ENCODE results near the gene PCDH8. TPM values are rescaled to one million over a fixed set of nuclear protein-coding genes. Genes with fewer than 3 reads are reported as not detected.
A peak's percentile ranks its signal among the peaks of the same experiment; 100 is the strongest.

PCDH8 gene, protein sequence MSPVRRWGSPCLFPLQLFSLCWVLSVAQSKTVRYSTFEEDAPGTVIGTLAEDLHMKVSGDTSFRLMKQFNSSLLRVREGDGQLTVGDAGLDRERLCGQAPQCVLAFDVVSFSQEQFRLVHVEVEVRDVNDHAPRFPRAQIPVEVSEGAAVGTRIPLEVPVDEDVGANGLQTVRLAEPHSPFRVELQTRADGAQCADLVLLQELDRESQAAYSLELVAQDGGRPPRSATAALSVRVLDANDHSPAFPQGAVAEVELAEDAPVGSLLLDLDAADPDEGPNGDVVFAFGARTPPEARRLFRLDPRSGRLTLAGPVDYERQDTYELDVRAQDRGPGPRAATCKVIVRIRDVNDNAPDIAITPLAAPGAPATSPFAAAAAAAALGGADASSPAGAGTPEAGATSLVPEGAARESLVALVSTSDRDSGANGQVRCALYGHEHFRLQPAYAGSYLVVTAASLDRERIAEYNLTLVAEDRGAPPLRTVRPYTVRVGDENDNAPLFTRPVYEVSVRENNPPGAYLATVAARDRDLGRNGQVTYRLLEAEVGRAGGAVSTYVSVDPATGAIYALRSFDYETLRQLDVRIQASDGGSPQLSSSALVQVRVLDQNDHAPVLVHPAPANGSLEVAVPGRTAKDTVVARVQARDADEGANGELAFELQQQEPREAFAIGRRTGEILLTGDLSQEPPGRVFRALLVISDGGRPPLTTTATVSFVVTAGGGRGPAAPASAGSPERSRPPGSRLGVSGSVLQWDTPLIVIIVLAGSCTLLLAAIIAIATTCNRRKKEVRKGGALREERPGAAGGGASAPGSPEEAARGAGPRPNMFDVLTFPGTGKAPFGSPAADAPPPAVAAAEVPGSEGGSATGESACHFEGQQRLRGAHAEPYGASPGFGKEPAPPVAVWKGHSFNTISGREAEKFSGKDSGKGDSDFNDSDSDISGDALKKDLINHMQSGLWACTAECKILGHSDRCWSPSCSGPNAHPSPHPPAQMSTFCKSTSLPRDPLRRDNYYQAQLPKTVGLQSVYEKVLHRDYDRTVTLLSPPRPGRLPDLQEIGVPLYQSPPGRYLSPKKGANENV
- 0.52 TPM for polyA plus RNA-seq (2013, experiment 1 of 2)
- polyA plus RNA-seq (2013, experiment 2 of 2): 0.80 TPM

- no peak within 1 kb of the TSS for H3K56ac ChIP-seq (ENCODE audit: low read length)
- H2BK120ac ChIP-seq (ENCODE audit: low read depth, low read length): no peak within 1 kb of the TSS
- WGBS (ENCODE audit: extremely low coverage, insufficient coverage, low lambda C conversion rate): no CpG with 5 or more reads among the region's 41 CpGs
- H3K79me1 ChIP-seq (ENCODE audit: low read length): no peaks in the 10 kb centered on the region
- peak within 1 kb of the TSS; percentile 48 for H3K4me2 ChIP-seq (ENCODE audit: low read length)
- peaks cover 10% of the 10 kb centered on the region for H3K4me1 ChIP-seq (ENCODE audit: control insufficient read depth, low read depth, low read length)
- no peaks in the 10 kb centered on the region for H3K79me2 ChIP-seq (ENCODE audit: control insufficient read depth, insufficient read depth, low read length)
- H2AK5ac ChIP-seq (ENCODE audit: low read length): no peak within 1 kb of the TSS
- H3K36me3 ChIP-seq (ENCODE audit: control insufficient read depth, insufficient read depth, low read length): no peaks in the 10 kb centered on the region
- no peak within 1 kb of the TSS for H3K4ac ChIP-seq (ENCODE audit: low read depth, low read length)
- no peak within 1 kb of the TSS for H3K4me3 ChIP-seq (ENCODE audit: low read length)
- H3K27ac ChIP-seq (ENCODE audit: low read depth, low read length): no peak within 1 kb of the TSS
- H3K27me3 ChIP-seq (ENCODE audit: insufficient read depth, low read length, poor library complexity): peaks cover 26% of the 10 kb centered on the region
- H4K8ac ChIP-seq (ENCODE audit: low read depth, low read length): no peak within 1 kb of the TSS
- DNase-seq: peak; percentile 93
- no peak within 1 kb of the TSS for H4K5ac ChIP-seq (ENCODE audit: low read length)
- no peak within 1 kb of the TSS for H3K18ac ChIP-seq (ENCODE audit: low read length)
- H3K23ac ChIP-seq (ENCODE audit: low read length): peak within 1 kb of the TSS; percentile 35
- no peak within 1 kb of the TSS for H2BK15ac ChIP-seq (replicated peaks; ENCODE audit: low read depth)
- H2BK5ac ChIP-seq (ENCODE audit: low read length): no peak within 1 kb of the TSS
- H3K9ac ChIP-seq (ENCODE audit: low read length): no peak within 1 kb of the TSS
These were observed at the start of gene PCDH8 for GRCh38 chr13:52848455-52849195. Gene PCDH8, minus strand, starts transcription at chr13:52848640. Its CDS starts 204 bp downstream, at chr13:52848436.

DNA sequence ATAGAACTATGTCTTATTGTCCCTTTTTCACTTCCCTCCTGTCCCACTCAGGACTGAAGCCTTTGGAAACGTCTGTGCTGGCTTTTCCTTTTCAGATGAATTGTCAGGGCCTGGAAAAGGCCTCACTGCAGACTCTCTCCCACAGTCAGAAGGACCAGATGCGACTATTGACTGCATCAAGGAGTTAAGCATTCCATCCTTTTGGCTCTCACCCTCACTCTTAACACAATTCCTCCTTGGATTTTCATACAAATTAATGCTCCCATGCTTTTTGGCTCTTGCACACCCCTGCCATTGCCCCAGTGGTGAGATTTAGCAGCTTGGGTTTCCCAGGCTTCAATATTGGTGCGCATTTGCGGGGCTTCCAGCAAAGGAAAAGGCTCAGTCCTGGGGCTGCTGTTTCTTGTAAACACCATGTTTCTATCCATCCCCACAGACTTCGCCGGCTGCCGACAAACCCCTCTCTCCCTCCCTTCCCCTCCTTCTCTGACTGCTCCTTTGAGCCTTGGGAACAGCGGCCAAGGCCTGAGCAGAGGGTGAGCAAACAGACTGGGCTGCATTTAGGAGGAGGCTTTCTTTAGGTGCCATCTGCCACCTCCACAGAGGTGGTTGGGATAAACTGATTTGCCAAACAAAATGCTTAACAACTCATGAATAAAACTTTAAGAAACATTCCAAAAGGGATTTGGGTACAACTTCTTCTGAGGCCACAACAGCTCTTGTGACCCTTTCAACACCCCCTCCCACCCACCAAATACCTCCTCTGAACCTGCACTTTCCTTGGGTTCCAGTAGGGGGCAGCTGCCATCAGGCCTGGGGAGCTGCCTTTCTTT lies 48.6 kb upstream of the PCDH8 start:
- Histone ChIP-seq H3K4me3 (ENCODE audit: low read length) (no peak overlapping the region), H2BK5ac (ENCODE audit: low read length) (no peak overlapping the region), H4K8ac (ENCODE audit: low read depth, low read length) (no peak overlapping the region), H3K9ac (ENCODE audit: low read length) (no peak overlapping the region), H3K23ac (ENCODE audit: low read length) (no peak overlapping the region), H3K27ac (ENCODE audit: low read depth, low read length) (no peak overlapping the region), H2BK15ac (replicated peaks; ENCODE audit: low read depth) (no peak overlapping the region), H3K4me1 (ENCODE audit: control insufficient read depth, low read depth, low read length) (no peaks in the 10 kb centered on the region), H3K27me3 (ENCODE audit: insufficient read depth, low read length, poor library complexity) (no peaks in the 10 kb centered on the region), H3K4me2 (ENCODE audit: low read length) (no peak overlapping the region), H3K4ac (ENCODE audit: low read depth, low read length) (no peak overlapping the region), H3K18ac (ENCODE audit: low read length) (no peak overlapping the region), H3K79me1 (ENCODE audit: low read length) (no peaks in the 10 kb centered on the region), H3K79me2 (ENCODE audit: control insufficient read depth, insufficient read depth, low read length) (no peaks in the 10 kb centered on the region), H4K5ac (ENCODE audit: low read length) (no peak overlapping the region), H2BK120ac (ENCODE audit: low read depth, low read length) (no peak overlapping the region), H3K56ac (ENCODE audit: low read length) (peak overlapping the region; percentile 34), H3K36me3 (ENCODE audit: control insufficient read depth, insufficient read depth, low read length) (no peaks in the 10 kb centered on the region), H2AK5ac (ENCODE audit: low read length) (no peak overlapping the region)
- no CpG with 5 or more reads among the region's 8 CpGs for WGBS (ENCODE audit: extremely low coverage, insufficient coverage, low lambda C conversion rate)
- peak; percentile 72 for DNase-seq

- no peak overlapping the region for H2AK5ac ChIP-seq (ENCODE audit: low read length)
- H3K79me1 ChIP-seq (ENCODE audit: low read length): no peaks in the 10 kb centered on the region
- no peak overlapping the region for H3K18ac ChIP-seq (ENCODE audit: low read length)
- H3K4me1 ChIP-seq (ENCODE audit: control insufficient read depth, low read depth, low read length): no peaks in the 10 kb centered on the region
- no peak overlapping the region for H4K8ac ChIP-seq (ENCODE audit: low read depth, low read length)
- no peak overlapping the region for H3K4me3 ChIP-seq (ENCODE audit: low read length)
- no peak for DNase-seq
- H3K9ac ChIP-seq (ENCODE audit: low read length): no peak overlapping the region
- H4K5ac ChIP-seq (ENCODE audit: low read length): no peak overlapping the region
- H2BK120ac ChIP-seq (ENCODE audit: low read depth, low read length): no peak overlapping the region
- no peak overlapping the region for H2BK5ac ChIP-seq (ENCODE audit: low read length)
- H3K79me2 ChIP-seq (ENCODE audit: control insufficient read depth, insufficient read depth, low read length): no peaks in the 10 kb centered on the region
- no peaks in the 10 kb centered on the region for H3K36me3 ChIP-seq (ENCODE audit: control insufficient read depth, insufficient read depth, low read length)
- no peak overlapping the region for H3K23ac ChIP-seq (ENCODE audit: low read length)
- H2BK15ac ChIP-seq (replicated peaks; ENCODE audit: low read depth): no peak overlapping the region
- no CpG with 5 or more reads among the region's 5 CpGs for WGBS (ENCODE audit: extremely low coverage, insufficient coverage, low lambda C conversion rate)
- H3K56ac ChIP-seq (ENCODE audit: low read length): no peak overlapping the region
- no peak overlapping the region for H3K4ac ChIP-seq (ENCODE audit: low read depth, low read length)
- no peaks in the 10 kb centered on the region for H3K27me3 ChIP-seq (ENCODE audit: insufficient read depth, low read length, poor library complexity)
- H3K27ac ChIP-seq (ENCODE audit: low read depth, low read length): no peak overlapping the region
- H3K4me2 ChIP-seq (ENCODE audit: low read length): no peak overlapping the region
These were observed 46.0 kb upstream of the PCDH8 start for GRCh38 chr13:52894413-52894812.

DNA sequence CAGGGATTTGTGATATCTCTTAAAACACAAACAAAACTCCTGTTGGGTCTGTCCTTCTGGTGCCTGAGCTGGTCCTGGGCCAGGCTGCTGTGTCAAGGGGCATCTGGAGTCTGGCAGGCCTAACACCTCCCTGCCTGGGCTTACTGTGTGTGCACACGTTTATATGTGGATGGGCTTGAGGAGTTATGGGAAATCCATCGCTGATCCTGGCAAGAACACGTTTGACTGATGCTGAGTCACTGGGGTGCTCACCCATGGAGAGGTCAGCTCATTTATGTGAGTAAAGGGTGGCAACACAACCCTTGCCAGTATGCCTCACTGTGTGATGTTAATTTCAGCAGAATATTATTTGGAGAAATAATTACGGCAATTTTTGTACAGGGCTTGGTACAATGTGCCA lies 44.5 kb upstream of the PCDH8 start:
- Histone ChIP-seq H3K36me3 (ENCODE audit: control insufficient read depth, insufficient read depth, low read length) (no peaks in the 10 kb centered on the region), H3K4me1 (ENCODE audit: control insufficient read depth, low read depth, low read length) (no peaks in the 10 kb centered on the region), H4K8ac (ENCODE audit: low read depth, low read length) (no peak overlapping the region), H3K79me1 (ENCODE audit: low read length) (no peaks in the 10 kb centered on the region), H3K56ac (ENCODE audit: low read length) (no peak overlapping the region), H2BK5ac (ENCODE audit: low read length) (no peak overlapping the region), H3K4me3 (ENCODE audit: low read length) (no peak overlapping the region), H3K4ac (ENCODE audit: low read depth, low read length) (no peak overlapping the region), H4K5ac (ENCODE audit: low read length) (no peak overlapping the region), H2BK120ac (ENCODE audit: low read depth, low read length) (no peak overlapping the region), H3K27ac (ENCODE audit: low read depth, low read length) (no peak overlapping the region), H2BK15ac (replicated peaks; ENCODE audit: low read depth) (no peak overlapping the region), H3K79me2 (ENCODE audit: control insufficient read depth, insufficient read depth, low read length) (no peaks in the 10 kb centered on the region), H2AK5ac (ENCODE audit: low read length) (no peak overlapping the region), H3K23ac (ENCODE audit: low read length) (no peak overlapping the region), H3K27me3 (ENCODE audit: insufficient read depth, low read length, poor library complexity) (no peaks in the 10 kb centered on the region), H3K9ac (ENCODE audit: low read length) (no peak overlapping the region), H3K4me2 (ENCODE audit: low read length) (no peak overlapping the region), H3K18ac (ENCODE audit: low read length) (no peak overlapping the region)
- WGBS (ENCODE audit: extremely low coverage, insufficient coverage, low lambda C conversion rate): no CpG with 5 or more reads among the region's 4 CpGs
- no peak for DNase-seq

DNA sequence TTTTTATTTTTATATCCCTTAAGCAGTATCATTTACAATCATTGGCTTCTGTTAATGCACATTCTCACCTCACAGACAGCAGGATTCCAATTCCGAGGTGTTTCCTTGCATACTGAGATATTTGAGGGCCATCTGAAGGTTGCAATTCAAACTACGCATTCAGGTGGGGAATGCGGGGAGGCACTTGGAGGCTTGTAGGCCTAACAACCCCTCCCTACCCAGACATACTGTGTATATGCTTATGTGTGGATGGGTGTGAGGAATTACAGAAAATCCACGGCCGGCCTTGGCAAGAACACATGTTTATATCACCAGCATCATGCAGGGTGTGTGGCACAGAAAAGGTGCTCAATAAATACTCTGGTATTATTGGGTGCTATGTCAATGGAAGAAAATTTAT lies 43.3 kb upstream of the PCDH8 start:
- no peaks in the 10 kb centered on the region for H3K4me1 ChIP-seq (ENCODE audit: control insufficient read depth, low read depth, low read length)
- H3K23ac ChIP-seq (ENCODE audit: low read length): no peak overlapping the region
- H4K5ac ChIP-seq (ENCODE audit: low read length): no peak overlapping the region
- H3K4ac ChIP-seq (ENCODE audit: low read depth, low read length): no peak overlapping the region
- H3K9ac ChIP-seq (ENCODE audit: low read length): no peak overlapping the region
- no peak overlapping the region for H3K4me2 ChIP-seq (ENCODE audit: low read length)
- no peak overlapping the region for H2BK120ac ChIP-seq (ENCODE audit: low read depth, low read length)
- no peak overlapping the region for H2BK15ac ChIP-seq (replicated peaks; ENCODE audit: low read depth)
- H3K27me3 ChIP-seq (ENCODE audit: insufficient read depth, low read length, poor library complexity): no peaks in the 10 kb centered on the region
- no peak for DNase-seq
- no peak overlapping the region for H2AK5ac ChIP-seq (ENCODE audit: low read length)
- no peaks in the 10 kb centered on the region for H3K79me1 ChIP-seq (ENCODE audit: low read length)
- no peak overlapping the region for H3K27ac ChIP-seq (ENCODE audit: low read depth, low read length)
- no peaks in the 10 kb centered on the region for H3K79me2 ChIP-seq (ENCODE audit: control insufficient read depth, insufficient read depth, low read length)
- no peak overlapping the region for H3K56ac ChIP-seq (ENCODE audit: low read length)
- H3K36me3 ChIP-seq (ENCODE audit: control insufficient read depth, insufficient read depth, low read length): no peaks in the 10 kb centered on the region
- no peak overlapping the region for H3K4me3 ChIP-seq (ENCODE audit: low read length)
- H3K18ac ChIP-seq (ENCODE audit: low read length): no peak overlapping the region
- no peak overlapping the region for H2BK5ac ChIP-seq (ENCODE audit: low read length)
- no peak overlapping the region for H4K8ac ChIP-seq (ENCODE audit: low read depth, low read length)
- WGBS (ENCODE audit: extremely low coverage, insufficient coverage, low lambda C conversion rate): no CpG with 5 or more reads among the region's 5 CpGs
